Measurements from ENCODE around the gene C11orf52.
"Not testable (repeated sequence)": the region's sequence is repeated elsewhere in the genome, so short reads cannot be mapped to it uniquely, and the experiment has no call there.

C11orf52 gene

GRCh38 chr11:111913031-111913861 is 5.5 kb upstream of the C11orf52 start:
- DNase-seq = no peak

- no peak for DNase-seq
Measured at GRCh38 chr11:111913997-111914396, 4.7 kb upstream of the C11orf52 start.

GRCh38 chr11:111916768-111917167 is 1.9 kb upstream of the C11orf52 start:
- DNase-seq = no peak

GRCh38 chr11:111917312-111917711 is 1.4 kb upstream of the C11orf52 start:
- no peak for DNase-seq

- no peak for DNase-seq
Measured at GRCh38 chr11:111917788-111918187, 925 bp upstream of the C11orf52 start.

- no peak for DNase-seq
Measured at GRCh38 chr11:111920908-111921307, 2.2 kb downstream of the C11orf52 start.

GRCh38 chr11:111921541-111922230 is 3.0 kb downstream of the C11orf52 start:
- no peak for DNase-seq

GRCh38 chr11:111922803-111923202 is 4.1 kb downstream of the C11orf52 start:
- no peak for DNase-seq

- no peak for DNase-seq
Measured at GRCh38 chr11:111923351-111923788, 4.7 kb downstream of the C11orf52 start.

- no peak for DNase-seq
Measured at GRCh38 chr11:111923951-111924350, 5.2 kb downstream of the C11orf52 start.

- DNase-seq = no peak
Measured at GRCh38 chr11:111925953-111926352, 7.2 kb downstream of the C11orf52 start.

GRCh38 chr11:111926505-111927391 is 8.0 kb downstream of the C11orf52 start:
- DNase-seq = peak; percentile 96

- no peak for DNase-seq
Measured at GRCh38 chr11:111930472-111930871, 11.8 kb downstream of the C11orf52 start.

GRCh38 chr11:111932611-111932950 is 13.9 kb downstream of the C11orf52 start:
- no peak for DNase-seq

GRCh38 chr11:111933176-111933575 is 14.5 kb downstream of the C11orf52 start:
- DNase-seq = not testable (repeated sequence)

- no peak for DNase-seq
Measured at GRCh38 chr11:111933872-111934271, 15.2 kb downstream of the C11orf52 start.

GRCh38 chr11:111934306-111934705 is 15.6 kb downstream of the C11orf52 start:
- DNase-seq = no peak

- peak; percentile 17 for DNase-seq
Measured at GRCh38 chr11:111935317-111936039, 16.8 kb downstream of the C11orf52 start.

GRCh38 chr11:111936040-111936540 is 17.4 kb downstream of the C11orf52 start:
- DNase-seq = no peak

- no peak for DNase-seq
Measured at GRCh38 chr11:111937461-111937769, 18.7 kb downstream of the C11orf52 start.

GRCh38 chr11:111937844-111938243 is 19.1 kb downstream of the C11orf52 start:
- DNase-seq = no peak

GRCh38 chr11:111938687-111939160 is 20.0 kb downstream of the C11orf52 start:
- DNase-seq = peak; percentile 55

Measured in stimulated activated CD4-positive, alpha-beta T cell treated with anti-CD3 and anti-CD28 coated beads, Interleukin-15, amount 100 ng/mL, for 24 hours (primary cell).